Mononuclear cell (primary cell): ENCODE results near the gene FOXO4. TPM values are rescaled to one million over a fixed set of nuclear protein-coding genes. Genes with fewer than 3 reads are reported as not detected.

Experiments
- H3K27me3 ChIP-seq: 2 replicates; pipeline ENCODE4 v1.6.0; 2011; ENCODE audit warnings: low read length, control low read depth; ENCODE audit not compliant: insufficient read depth
- H3K4me1 ChIP-seq: 2 replicates; pipeline ENCODE4 v1.5.1; 2011; ENCODE audit warnings: mild to moderate bottlenecking, low read length, control low read depth; ENCODE audit not compliant: insufficient read depth
- H3K4me3 ChIP-seq: 2 replicates; pipeline ENCODE4 v1.5.1; 2011; ENCODE audit warnings: mild to moderate bottlenecking, low read length, moderate library complexity
- H3K9me3 ChIP-seq: 2 replicates; pipeline ENCODE4 v1.5.1; 2011; ENCODE audit warnings: low read depth, mild to moderate bottlenecking, control low read depth, low read length
- total RNA-seq: library from RNA; depleted of rRNA; stranded (reverse); fragments of >200 nt; gene quantifications from one replicate; pipeline ENCODE4 v1.2.3, GENCODE V29; 2012

FOXO4 gene
- total RNA-seq, 1 donor: 14.0 TPM

- Histone ChIP-seq H3K27me3 (no peaks in the 10 kb centered on the region), H3K9me3 (no peaks in the 10 kb centered on the region), H3K4me3 (no peak overlapping the region), H3K4me1 (peaks cover 4% of the 10 kb centered on the region)
These were observed 4.4 kb upstream of the FOXO4 start for GRCh38 chrX:71091263-71091662.

GRCh38 chrX:71095033-71095432, 618 bp upstream of the FOXO4 start:
- peak overlapping the region; percentile 41 for H3K4me3 ChIP-seq

GRCh38 chrX:71095981-71096759, 519 bp downstream of the FOXO4 start:
- Histone ChIP-seq H3K27me3 (no peaks in the 10 kb centered on the region), H3K9me3 (no peaks in the 10 kb centered on the region), H3K4me1 (peaks cover 32% of the 10 kb centered on the region), H3K4me3 (peak overlapping the region; percentile 63)

More at GRCh38 chrX:71095033-71095432, 618 bp upstream of the FOXO4 start:
- peaks cover 32% of the 10 kb centered on the region for H3K4me1 ChIP-seq
- no peaks in the 10 kb centered on the region for H3K27me3 ChIP-seq
- H3K9me3 ChIP-seq: no peaks in the 10 kb centered on the region

- peaks cover 32% of the 10 kb centered on the region for H3K4me1 ChIP-seq
- no peaks in the 10 kb centered on the region for H3K27me3 ChIP-seq
- H3K4me3 ChIP-seq: peak overlapping the region; percentile 63
- H3K9me3 ChIP-seq: no peaks in the 10 kb centered on the region
These were observed 1.0 kb downstream of the FOXO4 start for GRCh38 chrX:71096760-71097032.

- Histone ChIP-seq H3K9me3 (no peaks in the 10 kb centered on the region), H3K4me1 (peaks cover 39% of the 10 kb centered on the region), H3K4me3 (no peak overlapping the region), H3K27me3 (no peaks in the 10 kb centered on the region)
These were observed 2.7 kb downstream of the FOXO4 start for GRCh38 chrX:71098302-71098701.

GRCh38 chrX:71098951-71099506, 3.4 kb downstream of the FOXO4 start:
- Histone ChIP-seq H3K27me3 (no peaks in the 10 kb centered on the region), H3K9me3 (no peaks in the 10 kb centered on the region), H3K4me3 (no peak overlapping the region), H3K4me1 (peaks cover 46% of the 10 kb centered on the region)

- H3K4me1 ChIP-seq: peaks cover 53% of the 10 kb centered on the region
- H3K27me3 ChIP-seq: no peaks in the 10 kb centered on the region
- no peak overlapping the region for H3K4me3 ChIP-seq
- H3K9me3 ChIP-seq: no peaks in the 10 kb centered on the region
These were observed 4.1 kb downstream of the FOXO4 start for GRCh38 chrX:71099736-71100135.

- Histone ChIP-seq H3K27me3 (no peaks in the 10 kb centered on the region), H3K9me3 (no peaks in the 10 kb centered on the region), H3K4me3 (no peak overlapping the region), H3K4me1 (peaks cover 57% of the 10 kb centered on the region)
These were observed 5.2 kb downstream of the FOXO4 start for GRCh38 chrX:71100581-71101505.

GRCh38 chrX:71102292-71102691, 6.6 kb downstream of the FOXO4 start:
- Histone ChIP-seq H3K9me3 (no peaks in the 10 kb centered on the region), H3K4me1 (peaks cover 65% of the 10 kb centered on the region), H3K4me3 (no peak overlapping the region), H3K27me3 (no peaks in the 10 kb centered on the region)

- Histone ChIP-seq H3K27me3 (no peaks in the 10 kb centered on the region), H3K4me3 (no peak overlapping the region), H3K4me1 (peaks cover 66% of the 10 kb centered on the region), H3K9me3 (no peaks in the 10 kb centered on the region)
These were observed 7.7 kb downstream of the FOXO4 start for GRCh38 chrX:71103110-71103983.

GRCh38 chrX:71105628-71106027, 10.0 kb downstream of the FOXO4 start:
- no peak overlapping the region for H3K4me3 ChIP-seq
- no peaks in the 10 kb centered on the region for H3K9me3 ChIP-seq
- peaks cover 66% of the 10 kb centered on the region for H3K4me1 ChIP-seq
- H3K27me3 ChIP-seq: no peaks in the 10 kb centered on the region

GRCh38 chrX:71106427-71106826, 10.8 kb downstream of the FOXO4 start, which contains the start of gene CXorf65:
Gene CXorf65, minus strand, starts transcription at chrX:71106740. Its CDS starts 184 bp downstream, at chrX:71106556.
- peaks cover 67% of the 10 kb centered on the region for H3K4me1 ChIP-seq
- H3K27me3 ChIP-seq: no peaks in the 10 kb centered on the region
- no peaks in the 10 kb centered on the region for H3K9me3 ChIP-seq
- H3K4me3 ChIP-seq: no peak within 1 kb of the TSS

GRCh38 chrX:71107245-71107644, 11.6 kb downstream of the FOXO4 start:
- Histone ChIP-seq H3K4me3 (no peak overlapping the region), H3K4me1 (peaks cover 76% of the 10 kb centered on the region), H3K9me3 (no peaks in the 10 kb centered on the region), H3K27me3 (no peaks in the 10 kb centered on the region)

- no peaks in the 10 kb centered on the region for H3K27me3 ChIP-seq
- H3K4me1 ChIP-seq: peaks cover 79% of the 10 kb centered on the region
- H3K9me3 ChIP-seq: no peaks in the 10 kb centered on the region
- H3K4me3 ChIP-seq: peak overlapping the region; percentile 78
These were observed 12.2 kb downstream of the FOXO4 start for GRCh38 chrX:71107762-71108360.
